NK-92 treated with Interleukin-12 subunit alpha and Interleukin-12 subunit beta, amount 100 ng/mL, for 24 hours (cell line): ENCODE data around the gene GLCE.
"Not testable (repeated sequence)": the region's sequence is repeated elsewhere in the genome, so short reads cannot be mapped to it uniquely, and the experiment has no call there.

Experiments
- DNase-seq: peaks from one replicate; lab custom pipeline; 2025; lab: John Stamatoyannopoulos, UW

The GLCE gene

DNA sequence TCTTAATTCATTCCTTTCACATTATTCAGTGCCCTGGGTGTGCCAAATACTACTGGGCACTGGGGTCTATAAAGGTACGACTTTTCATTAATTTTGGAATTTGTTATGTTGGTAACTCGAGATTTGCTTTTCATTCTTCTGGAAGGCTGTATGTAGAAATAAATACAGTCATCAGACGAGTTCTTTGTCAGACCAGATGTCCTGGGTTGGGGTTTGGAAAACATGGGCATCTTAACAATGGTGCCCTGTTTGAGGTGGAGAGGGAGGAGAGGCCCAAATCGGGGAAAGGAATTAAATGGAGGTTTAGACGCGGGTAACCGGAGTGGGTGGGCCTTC lies 662 bp upstream of the GLCE start:
- DNase-seq = no peak

DNA sequence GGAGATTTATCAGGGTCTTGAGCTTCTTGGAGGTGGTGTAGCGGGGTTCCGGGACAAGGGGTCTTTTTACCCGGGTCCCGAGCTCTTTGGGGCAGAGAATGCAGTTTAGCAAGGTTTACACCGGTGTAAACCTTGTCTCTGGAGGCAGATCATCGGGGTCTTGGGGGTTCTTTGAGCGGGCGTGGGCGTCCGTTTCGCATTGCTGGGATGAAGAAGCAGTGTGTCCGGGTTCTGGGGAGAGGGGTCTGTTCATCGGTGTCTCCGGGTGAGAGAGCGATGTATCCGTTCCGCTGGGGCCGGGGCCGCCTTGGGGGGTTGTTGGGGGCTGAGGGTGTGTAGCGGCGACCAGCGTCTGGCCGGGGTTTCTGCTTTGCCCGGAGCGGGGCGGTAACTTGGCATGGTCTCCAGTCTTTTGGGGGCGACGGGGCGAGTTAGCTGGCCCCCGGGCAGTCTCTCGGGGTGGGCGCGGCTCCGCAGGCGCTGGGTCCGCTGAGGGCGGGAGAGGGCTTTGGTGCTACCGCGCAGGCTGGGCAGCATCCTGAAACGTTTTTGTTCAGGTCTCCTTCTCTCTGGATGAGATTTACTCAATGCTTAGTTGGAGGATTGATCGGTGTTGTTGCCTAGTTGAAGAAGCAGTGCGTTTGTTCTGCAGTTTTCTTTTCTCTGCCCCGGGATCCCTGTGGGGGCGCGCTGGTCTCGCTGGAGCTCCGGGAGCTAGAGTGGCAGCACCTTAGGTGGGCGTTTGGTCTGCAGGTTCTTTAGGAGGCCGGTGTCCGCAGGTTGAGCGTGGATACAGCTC lies 843 bp downstream of the GLCE start:
- DNase-seq = no peak

DNA sequence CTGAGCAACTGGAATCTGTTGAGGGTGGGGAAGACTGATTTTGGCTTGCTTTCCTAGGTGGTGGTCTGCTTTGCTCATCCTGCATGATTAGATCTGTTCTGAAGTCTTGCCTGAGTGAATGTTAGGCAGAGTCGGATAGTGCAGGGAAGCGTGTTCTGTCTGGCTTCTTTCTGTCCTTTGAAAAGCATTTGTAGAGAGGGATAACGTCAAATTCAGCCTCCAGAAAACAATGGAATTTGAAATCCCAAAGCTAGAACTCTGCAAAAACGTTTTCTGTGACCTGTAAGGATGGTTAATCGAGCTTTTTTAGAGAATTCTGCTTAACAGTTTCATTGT lies 1.4 kb downstream of the GLCE start:
- no peak for DNase-seq

DNA sequence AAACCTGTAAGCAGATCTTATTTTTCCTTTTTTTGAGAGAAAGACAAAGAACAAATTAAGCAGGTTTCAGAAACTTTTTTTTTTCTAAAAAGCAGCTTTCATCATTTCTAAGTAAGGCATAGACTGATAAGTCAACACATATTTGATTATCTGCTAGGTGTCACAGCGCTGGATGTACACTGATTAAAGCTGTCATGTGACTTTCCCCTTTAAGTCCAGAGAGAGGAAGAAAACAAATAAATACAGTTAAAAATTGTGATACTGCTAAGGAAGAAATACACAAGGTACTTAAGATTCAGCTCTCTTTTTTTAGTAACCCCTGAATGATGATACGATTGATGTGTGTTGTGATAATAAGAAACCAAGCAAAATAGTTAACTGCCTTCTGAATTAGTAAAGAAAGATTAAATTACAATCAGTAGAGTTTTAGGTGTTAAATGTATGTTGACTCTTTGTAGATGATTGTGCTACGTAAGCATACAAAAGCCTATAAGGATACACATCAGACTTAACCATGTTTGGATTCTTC lies 2.8 kb downstream of the GLCE start:
- no peak for DNase-seq

DNA sequence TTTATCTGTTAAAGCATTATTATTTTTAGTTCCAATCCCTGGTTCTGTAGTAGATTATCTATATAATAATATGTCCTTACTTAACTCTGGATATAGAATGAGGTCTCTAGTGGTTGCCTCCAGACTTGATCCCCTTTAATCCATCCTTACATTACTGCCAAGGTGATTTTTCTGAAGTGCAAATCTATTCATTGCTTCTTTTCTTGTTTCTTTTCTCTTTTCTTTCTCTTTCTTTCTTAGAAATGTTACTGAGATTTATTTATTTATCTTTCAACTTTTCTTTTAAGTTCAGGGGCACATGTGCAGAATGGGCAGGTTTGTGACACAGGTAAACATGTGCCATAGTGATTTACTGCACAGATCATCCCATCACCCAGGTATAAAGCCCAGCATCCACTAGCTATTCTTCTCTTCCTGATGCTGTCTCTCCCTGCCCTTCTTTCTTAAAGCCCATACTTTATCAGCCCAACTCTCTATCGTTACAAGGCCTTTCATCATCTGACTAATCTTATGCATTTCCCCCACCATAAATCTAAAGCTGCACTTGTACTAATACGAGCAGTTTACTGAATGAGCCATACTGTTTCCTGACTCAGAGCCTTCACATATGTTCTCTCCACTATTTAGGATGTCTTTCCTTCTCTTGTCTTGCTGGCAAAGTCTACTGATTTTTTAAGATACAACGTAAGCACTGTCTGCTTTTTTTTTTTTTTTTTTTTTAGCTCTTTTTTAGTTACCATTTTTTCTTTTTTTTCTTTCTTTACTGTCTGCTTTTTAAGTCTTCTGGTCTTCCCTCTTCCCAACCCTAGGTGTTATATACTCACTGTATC lies 4.6 kb downstream of the GLCE start:
- no peak for DNase-seq

DNA sequence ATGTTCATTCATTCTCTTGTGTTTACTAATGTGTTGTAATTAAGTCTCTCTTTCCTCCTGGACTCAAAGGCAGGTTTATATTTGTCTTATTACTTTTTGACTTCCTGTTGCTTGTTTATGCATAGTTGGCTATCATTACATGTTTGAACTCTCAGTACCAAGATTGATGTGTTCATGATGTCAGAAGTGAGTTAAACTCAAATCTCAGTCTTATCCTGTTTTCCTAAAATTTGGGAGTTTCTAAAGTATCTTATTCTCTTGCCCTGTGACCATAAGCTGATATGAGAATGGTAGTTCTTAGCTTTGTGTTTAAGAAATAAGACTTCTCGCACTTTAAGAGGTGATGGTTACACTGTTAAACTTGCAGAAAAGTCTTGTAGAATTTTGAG lies 5.2 kb downstream of the GLCE start:
- no peak for DNase-seq

DNA sequence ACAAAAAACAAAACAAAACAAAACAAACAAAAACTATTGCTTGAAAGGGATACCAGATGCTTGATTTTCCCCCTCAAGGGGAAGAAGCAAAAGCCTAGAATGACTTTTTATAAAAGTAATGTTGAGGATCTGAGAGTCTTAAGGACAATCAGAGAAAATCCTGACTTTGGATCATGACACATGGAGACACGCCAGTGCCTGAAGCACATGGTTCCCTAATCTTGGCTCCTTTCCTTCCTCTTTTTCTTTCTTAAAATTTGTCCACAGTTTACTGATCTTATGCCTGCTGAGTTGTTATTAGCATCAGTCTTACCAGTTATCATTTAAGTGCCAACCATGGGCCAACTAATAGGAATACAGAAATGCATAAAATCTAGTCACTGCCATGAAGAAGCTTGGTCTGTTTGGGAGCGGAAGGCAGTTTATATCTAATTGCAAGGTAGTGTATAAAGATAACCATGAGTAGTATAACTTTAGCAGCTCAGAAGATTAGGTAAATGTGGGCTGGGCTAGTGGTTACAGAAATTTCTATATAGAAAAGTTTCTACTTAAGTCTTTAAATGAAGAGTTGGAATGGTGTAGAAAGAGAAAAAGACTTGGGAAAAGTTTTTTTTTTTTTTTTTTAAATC lies 6.9 kb downstream of the GLCE start:
- no peak for DNase-seq

DNA sequence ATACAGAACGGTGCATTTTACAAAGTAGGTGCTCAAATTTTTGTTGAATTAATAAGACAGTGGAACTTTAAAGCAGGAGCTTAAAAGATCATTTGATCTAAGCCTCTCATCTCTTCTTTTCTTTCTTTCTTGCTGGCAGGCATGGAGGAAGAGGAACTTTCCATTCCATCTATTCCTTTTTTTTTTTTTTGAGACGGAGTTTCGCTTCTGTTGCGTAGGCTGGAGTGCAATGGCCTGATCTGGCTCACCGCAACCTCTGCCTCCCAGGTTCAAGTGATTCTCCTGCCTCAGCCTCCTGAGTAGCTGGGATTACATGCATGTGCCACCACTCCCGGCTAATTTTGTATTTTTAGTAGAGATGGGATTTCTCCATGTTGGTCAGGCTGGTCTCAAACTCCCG lies 7.9 kb downstream of the GLCE start:
- DNase-seq = not testable (repeated sequence)

DNA sequence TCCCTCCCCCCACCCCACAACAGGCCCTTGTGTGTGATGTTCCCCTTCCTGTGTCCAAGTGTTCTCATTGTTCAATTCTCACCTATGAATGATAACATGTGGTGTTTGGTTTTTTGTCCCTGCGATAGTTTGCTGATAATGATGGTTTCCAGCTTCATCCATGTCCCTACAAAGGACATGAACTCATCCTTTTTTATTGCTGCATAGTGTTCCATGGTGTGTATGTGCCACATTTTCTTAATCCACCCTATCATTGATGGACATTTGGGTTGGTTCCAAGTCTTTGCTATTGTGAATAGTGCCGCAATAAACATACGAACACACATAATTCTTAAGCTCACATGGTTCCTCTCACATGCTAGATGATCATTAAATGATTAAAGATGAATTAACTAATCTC lies 9.1 kb downstream of the GLCE start:
- DNase-seq = not testable (repeated sequence)

DNA sequence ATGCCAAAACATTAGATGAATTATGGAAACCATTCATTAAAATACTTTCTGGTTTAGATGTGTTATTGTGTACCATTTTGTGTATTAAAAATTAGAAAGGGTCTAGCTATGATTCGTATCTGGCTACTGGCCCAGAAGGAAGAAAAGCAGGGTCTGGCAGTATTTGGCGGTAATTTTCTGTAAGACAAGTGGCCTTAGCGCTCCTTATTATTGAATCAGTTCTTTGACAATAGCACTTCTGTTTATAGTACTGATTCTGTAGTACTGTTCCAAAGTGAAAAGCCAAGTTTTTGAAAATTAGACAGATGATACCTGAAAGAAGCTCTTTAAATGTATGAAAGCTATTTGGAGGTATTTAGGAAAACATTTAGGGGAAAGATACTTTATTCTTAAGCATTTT lies 10.2 kb downstream of the GLCE start:
- DNase-seq = no peak

DNA sequence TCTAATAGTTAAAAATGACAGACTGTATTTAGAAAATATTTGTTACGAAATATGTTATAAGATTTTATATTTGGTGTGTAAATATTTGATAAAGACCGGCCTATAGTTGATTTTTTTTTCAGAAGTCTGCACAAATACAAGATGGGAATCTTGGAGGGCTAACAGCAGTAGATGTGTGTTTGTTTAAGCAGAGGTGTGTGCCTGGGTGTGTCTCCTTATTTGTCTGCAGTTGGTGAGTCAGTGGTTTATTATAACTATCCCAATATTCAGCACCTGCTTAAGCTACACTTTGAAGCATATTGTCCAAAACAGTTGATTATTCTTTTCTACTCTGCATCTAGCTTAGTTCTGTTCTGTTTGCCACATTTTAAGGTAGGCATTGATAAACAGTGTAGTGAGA lies 12.4 kb downstream of the GLCE start:
- DNase-seq = no peak

DNA sequence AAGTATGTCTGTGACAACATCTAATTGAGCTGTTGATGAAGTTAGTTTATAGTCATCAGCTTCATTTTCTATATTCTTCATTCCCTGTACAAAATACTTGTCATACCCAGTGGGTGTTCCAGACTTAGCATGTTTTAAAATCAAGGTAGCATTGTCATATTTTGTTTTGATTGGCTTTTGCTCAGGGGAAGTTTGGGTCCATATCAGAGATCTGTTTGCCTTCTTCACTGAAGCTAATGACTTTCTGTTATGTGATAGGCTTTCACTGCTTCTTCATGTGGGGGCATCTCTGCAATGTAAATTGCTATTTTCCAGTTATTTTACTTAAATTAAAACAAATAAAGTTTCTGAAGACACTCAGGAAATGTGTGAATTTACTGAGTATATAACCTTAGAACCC lies 15.1 kb downstream of the GLCE start:
- no peak for DNase-seq

DNA sequence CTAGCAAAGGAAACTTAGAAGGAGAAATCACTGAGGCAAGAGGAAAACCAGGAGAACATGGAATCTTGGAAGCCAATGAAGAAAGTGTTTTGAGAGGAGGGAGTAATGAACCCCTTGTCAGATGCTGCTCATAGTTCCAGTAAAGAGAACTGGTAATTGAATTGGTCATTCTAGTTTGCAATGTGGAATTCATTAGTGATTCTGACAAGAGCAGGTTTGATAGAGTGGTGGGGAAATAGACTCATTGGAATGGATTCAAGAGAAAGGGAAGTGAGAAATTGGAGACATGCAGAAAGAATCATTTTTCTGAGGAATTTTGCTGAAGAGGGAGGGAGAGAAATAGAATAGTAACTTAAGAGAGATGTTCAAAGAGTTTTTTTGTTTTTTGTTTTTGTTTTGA lies 21.0 kb downstream of the GLCE start:
- DNase-seq = no peak

DNA sequence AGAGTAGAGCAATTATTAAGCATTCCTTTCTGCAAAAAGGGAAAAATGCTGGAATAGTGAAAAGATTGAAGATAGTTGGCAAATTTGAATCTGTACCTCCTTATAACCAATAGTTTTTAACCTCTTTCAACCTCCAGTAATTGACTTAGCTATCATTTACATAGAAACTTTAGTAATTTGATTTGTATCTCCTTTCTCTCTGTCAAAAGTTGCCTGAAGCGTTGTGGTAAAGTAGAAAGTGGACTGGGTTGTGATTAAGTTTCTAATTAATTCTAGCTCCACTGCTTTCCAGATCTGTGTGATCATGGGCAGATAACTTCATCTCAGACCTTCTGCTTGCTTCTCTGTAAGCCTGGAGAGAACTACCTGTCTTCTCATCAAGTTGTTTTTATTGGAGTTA lies 24.8 kb downstream of the GLCE start:
- no peak for DNase-seq

DNA sequence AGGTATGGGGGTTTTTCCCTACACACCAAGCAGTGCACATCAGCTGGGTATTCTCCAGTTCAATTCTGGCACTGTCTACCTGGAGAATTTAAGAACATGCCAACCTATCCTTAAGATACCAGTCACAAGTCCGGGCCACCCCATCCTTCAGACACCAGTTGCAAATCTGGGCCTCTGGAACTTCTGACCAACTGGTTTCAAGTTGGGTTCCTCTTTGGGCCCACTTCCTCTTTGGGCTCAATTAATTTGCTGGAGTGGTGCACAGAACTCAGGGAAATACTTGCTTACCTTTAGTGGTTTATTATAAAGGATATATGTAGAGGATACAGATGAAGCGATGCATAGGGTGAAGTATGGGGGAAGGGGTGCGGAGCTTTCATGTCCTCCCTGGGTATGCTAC lies 25.3 kb downstream of the GLCE start:
- DNase-seq = no peak

DNA sequence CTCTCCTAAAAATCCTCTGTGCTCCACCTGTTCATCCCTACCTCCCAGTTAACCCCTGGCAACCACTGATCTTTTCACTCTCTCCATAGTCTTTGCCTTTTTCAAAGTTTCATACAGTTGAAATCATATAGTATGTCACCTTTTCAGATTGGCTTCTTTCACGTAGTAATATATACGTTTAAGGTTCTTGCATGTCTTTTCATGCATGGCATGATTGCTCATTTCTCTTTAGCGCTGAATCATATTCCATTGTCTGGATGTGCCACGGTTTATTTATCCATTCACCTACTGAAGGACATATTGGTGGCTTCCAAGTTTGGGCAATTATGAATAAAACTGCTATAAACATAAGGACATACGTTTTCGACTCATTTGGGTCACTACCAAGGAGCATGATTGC lies 28.7 kb downstream of the GLCE start:
- DNase-seq = no peak

DNA sequence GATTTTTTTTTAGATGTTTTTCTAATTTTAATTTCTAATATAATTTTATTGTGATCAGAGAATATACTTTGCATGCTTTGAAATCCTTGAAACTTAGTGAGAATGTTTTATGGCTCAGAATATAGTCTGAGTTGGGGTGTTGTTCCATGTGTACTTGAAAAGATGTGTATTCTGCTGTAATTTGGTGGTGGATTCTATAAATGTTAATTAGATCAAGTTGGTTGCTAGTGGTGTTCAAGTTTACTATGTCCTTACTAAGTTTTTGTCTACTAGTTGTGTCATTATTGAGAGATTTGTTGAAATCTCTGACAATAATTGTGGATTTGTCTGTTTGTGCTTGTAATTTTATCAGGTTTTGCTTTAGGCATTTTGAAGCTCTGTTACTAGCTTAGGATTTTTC lies 29.7 kb downstream of the GLCE start:
- DNase-seq = no peak

DNA sequence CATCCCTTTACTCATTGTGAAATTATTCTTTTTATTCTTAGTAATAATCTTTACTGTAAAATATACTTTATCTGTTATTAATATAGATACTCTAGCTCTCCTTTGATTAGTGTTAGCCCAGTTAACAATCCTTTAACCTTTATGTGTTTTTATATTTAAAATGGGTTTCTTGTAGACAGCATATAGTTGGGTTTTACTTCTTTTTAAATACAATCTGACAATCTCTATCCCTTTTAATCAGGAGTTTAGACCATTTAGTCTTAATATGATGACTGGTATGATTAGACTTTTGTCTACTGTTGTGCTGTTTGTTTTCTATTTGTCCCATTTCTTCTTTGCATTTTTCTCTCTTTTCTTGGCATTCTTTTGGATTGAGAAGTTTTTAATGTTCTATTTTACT lies 30.1 kb downstream of the GLCE start:
- DNase-seq = no peak

DNA sequence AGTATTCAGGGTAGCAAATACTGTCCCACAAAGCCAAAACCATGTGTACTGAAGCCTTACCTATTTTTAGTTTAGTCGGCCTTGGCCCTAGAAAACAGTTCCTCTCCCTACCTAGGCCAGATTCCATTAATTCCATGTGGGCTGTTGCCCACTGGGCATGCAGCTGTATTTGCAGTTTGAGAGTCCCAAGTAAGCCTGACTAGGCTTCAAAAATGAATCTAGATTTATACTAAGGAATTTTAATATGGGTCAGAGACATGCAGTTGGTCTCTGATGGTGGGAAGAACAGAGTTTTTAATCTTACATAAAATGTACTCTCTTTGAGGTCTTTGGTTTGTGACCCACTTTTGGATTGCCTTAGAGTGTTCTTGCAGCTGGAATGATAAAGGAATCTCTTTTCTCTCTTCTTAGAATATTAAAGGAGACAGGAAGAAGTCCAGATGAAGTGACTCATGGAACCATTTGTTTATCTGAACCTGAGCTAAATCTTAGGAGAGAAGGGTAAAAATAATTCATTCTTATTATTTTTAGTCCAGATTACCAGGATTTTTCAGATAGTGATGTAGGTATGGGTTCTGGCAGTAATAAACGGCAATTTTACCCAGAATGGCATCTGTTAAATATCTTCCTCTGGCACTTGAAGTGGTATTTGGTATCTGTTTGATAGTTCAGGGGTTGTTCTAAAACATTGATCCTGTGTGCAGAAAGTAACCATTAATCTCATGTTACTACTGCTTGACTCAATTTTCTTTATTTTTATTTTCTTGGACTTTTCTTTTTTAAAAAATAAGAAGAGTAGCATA lies 33.8 kb downstream of the GLCE start:
- DNase-seq = no peak

DNA sequence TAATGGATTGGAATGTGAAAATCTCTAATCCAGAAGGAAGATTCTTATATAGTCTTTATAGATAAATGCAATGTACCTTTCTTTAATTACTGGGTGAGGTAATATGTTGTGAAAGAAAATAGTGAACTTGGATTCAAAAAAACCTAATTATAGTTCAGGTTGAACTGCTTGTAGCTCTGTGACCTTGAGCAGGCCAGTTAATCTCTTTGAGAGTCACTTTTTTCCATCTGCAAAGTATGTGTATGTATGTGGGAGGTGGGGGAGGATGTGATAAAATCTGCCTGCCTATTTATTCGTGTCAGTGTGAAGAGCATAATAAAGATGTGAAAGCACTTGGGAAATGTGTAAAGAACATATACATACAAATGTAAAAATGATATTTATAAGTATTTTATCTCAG lies 34.4 kb downstream of the GLCE start:
- no peak for DNase-seq

DNA sequence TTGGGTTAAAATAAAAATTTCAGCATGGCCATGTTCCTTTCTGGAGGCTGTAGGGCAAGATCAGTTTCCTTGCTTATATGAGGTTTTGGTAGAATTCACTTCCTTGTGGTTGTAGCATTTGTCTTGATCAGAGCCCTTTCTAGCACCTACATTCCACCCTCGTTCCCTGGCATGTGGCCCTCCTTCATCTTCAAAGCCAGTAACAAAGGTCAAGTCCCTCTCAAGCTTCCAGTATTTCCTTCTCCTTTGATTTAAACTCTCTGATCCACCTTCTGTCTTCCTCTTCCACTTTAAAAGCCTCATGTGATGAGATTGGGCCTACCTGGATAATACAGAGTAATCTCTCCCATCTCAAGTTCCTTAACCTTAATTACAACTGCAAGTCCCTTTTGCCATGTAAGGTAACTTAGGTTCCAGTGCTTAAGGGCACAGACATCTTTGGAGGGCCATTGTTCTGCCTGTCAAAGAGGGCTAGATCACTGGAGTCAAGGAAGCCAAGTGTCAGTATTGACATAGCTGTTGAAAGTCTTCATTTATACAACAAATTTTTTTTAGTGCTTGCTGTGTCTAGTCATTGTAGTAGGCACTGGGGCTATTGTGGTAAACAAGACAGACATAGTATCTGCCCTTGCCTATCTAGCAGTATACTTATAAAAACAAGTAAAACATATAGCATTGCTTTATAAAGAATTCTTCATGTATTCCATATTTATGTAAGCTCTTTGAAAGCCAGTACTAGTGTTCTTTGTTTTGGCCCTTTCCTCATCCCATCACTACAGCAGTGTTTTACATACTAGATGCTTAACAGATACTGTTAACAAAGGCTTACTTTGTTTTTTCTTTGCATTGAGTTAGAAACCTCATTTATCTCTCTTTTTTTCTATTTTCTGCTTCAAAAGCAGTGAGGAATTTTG lies 40.7 kb downstream of the GLCE start:
- no peak for DNase-seq
